Mesendoderm (in vitro differentiated cells): ENCODE data around the gene LNX2.

Experiments used
- DNase-seq: peaks from one replicate; pipeline ENCODE4 v3.0.0; 2013
- H2AK5ac ChIP-seq: 2 replicates; pipeline ENCODE4 v1.6.1; 2013; ENCODE audit warnings: low read length, inconsistent platforms
- H2BK120ac ChIP-seq: 2 replicates; pipeline ENCODE4 v1.6.1; 2013; ENCODE audit warnings: low read depth, mild to moderate bottlenecking, low read length, moderate library complexity, mixed read lengths
- H2BK15ac ChIP-seq: replicated peaks from 2 replicates; pipeline ENCODE4 v1.6.1; 2013; ENCODE audit warnings: low read depth, mild to moderate bottlenecking, moderate library complexity
- H2BK5ac ChIP-seq: 2 replicates; pipeline ENCODE4 v1.6.1; 2013; ENCODE audit warnings: low read length, inconsistent platforms
- H3K18ac ChIP-seq: 2 replicates; pipeline ENCODE4 v1.6.1; 2013; ENCODE audit warnings: mild to moderate bottlenecking, low read length, mixed read lengths
- H3K23ac ChIP-seq: one replicate; pipeline ENCODE4 v1.6.1; 2013; ENCODE audit warnings: low read length
- H3K27ac ChIP-seq: 2 replicates; pipeline ENCODE4 v1.5.1; 2013; ENCODE audit warnings: low read depth, mild to moderate bottlenecking, inconsistent platforms, low read length, moderate library complexity
- H3K27me3 ChIP-seq: 2 replicates; pipeline ENCODE4 v1.6.1; 2013; ENCODE audit warnings: low read length, control low read depth, mild to moderate bottlenecking, inconsistent platforms; ENCODE audit not compliant: insufficient read depth, poor library complexity
- H3K36me3 ChIP-seq: 2 replicates; pipeline ENCODE4 v1.6.1; 2013; ENCODE audit warnings: low read length, inconsistent platforms; ENCODE audit not compliant: control insufficient read depth, insufficient read depth
- H3K4ac ChIP-seq: one replicate; pipeline ENCODE4 v1.6.1; 2013; ENCODE audit warnings: low read depth, mild to moderate bottlenecking, low read length, moderate library complexity
- H3K4me1 ChIP-seq: 2 replicates; pipeline ENCODE4 v1.6.1; 2013; ENCODE audit warnings: low read depth, low read length, inconsistent platforms; ENCODE audit not compliant: control insufficient read depth
- H3K4me2 ChIP-seq: 2 replicates; pipeline ENCODE4 v1.6.1; 2013; ENCODE audit warnings: low read length
- H3K4me3 ChIP-seq: 2 replicates; pipeline ENCODE4 v1.5.1; 2013; ENCODE audit warnings: mild to moderate bottlenecking, low read length
- H3K56ac ChIP-seq: one replicate; pipeline ENCODE4 v1.6.1; 2013; ENCODE audit warnings: low read length
- H3K79me1 ChIP-seq: 2 replicates; pipeline ENCODE4 v1.6.1; 2013; ENCODE audit warnings: low read length, inconsistent platforms
- H3K79me2 ChIP-seq: 2 replicates; pipeline ENCODE4 v1.6.1; 2013; ENCODE audit warnings: mild to moderate bottlenecking, low read length; ENCODE audit not compliant: control insufficient read depth, insufficient read depth
- H3K9ac ChIP-seq: 2 replicates; pipeline ENCODE4 v1.6.1; 2013; ENCODE audit warnings: low read length, inconsistent platforms
- H4K5ac ChIP-seq: one replicate; pipeline ENCODE4 v1.6.1; 2013; ENCODE audit warnings: low read length
- H4K8ac ChIP-seq: one replicate; pipeline ENCODE4 v1.6.1; 2013; ENCODE audit warnings: low read depth, mild to moderate bottlenecking, control low read depth, low read length, moderate library complexity
- WGBS: extraction: QIAGEN DNeasy Blood & Tissue Kit; methylation state at CpG from one replicate; pipeline ENCODE4 v1.1.7; 2013; ENCODE audit warnings: low lambda C conversion rate, missing lambda C conversion rate; ENCODE audit not compliant: insufficient coverage; ENCODE audit errors: extremely low coverage; 5-methylcytosine and 5-hydroxymethylcytosine counted together

Gene LNX2

DNA sequence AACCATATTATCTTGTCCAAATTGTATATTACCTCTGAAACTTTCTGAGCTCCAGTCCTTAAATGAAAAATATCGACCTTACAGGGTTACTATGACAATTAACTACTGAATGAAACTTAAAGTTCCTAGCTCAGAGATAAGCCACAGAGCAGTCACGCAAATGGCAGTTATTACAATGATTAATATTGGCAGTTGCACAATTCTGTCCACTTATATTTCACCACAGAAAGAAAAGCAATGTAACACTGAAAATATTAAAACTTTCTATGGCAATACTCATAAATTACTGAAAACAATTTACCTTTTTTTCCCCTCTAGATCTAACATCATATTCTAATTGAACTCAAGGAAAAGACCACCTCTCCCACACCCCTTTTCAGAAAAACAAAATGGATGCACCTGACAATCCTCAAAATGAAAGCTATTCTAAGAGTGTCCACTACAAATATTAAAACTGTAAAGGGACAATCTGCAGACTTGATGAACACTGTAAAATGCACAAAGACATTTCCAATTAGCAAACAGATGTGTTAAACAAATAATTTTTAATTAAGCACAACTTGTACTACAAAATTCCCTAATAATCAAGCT is 14.6 kb downstream of the LNX2 start:
- Histone ChIP-seq H3K27ac (no peak overlapping the region), H3K4me2 (no peak overlapping the region), H3K9ac (no peak overlapping the region), H3K56ac (no peak overlapping the region), H4K5ac (no peak overlapping the region), H3K4me1 (peaks cover under 1% of the 10 kb centered on the region), H2BK5ac (no peak overlapping the region), H3K79me1 (peaks cover 6% of the 10 kb centered on the region), H3K4ac (no peak overlapping the region), H3K79me2 (peaks cover 21% of the 10 kb centered on the region), H3K36me3 (no peaks in the 10 kb centered on the region), H2BK120ac (no peak overlapping the region), H3K27me3 (no peaks in the 10 kb centered on the region), H3K18ac (no peak overlapping the region), H2AK5ac (no peak overlapping the region), H3K23ac (no peak overlapping the region), H4K8ac (no peak overlapping the region), H2BK15ac (no peak overlapping the region), H3K4me3 (no peak overlapping the region)
- WGBS, result no CpG with 5 or more reads among the region's 2 CpGs
- no peak for DNase-seq

DNA sequence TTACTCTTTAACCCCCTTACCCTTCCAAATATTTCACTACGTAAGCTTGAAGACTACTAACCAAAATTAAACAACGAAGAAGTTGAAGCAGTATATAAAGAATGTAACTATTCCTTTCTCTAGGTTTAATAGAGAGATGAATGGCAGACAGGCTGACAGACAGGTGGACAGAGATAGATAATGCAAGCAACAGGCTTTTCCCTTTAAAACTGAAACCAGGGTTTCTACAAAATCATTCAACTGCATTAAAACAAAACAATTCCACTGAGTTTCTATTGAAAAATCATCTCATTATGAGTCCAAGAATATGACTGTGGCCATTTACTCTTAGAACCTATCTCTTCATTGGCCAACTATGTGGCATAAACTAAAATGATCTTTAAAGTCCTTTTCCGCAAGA is 15.2 kb downstream of the LNX2 start:
- no peak overlapping the region for H2AK5ac ChIP-seq
- DNase-seq, result no peak
- peaks cover 8% of the 10 kb centered on the region for H3K79me1 ChIP-seq
- no peak overlapping the region for H3K27ac ChIP-seq
- H3K18ac ChIP-seq, result no peak overlapping the region
- H3K23ac ChIP-seq, result no peak overlapping the region
- no peak overlapping the region for H3K9ac ChIP-seq
- 100% methylated on average over 1 of the region's 3 CpGs for WGBS
- no peak overlapping the region for H2BK15ac ChIP-seq
- no peak overlapping the region for H4K5ac ChIP-seq
- H3K56ac ChIP-seq, result no peak overlapping the region
- no peak overlapping the region for H2BK5ac ChIP-seq
- H3K4ac ChIP-seq, result no peak overlapping the region
- H2BK120ac ChIP-seq, result no peak overlapping the region
- peaks cover 21% of the 10 kb centered on the region for H3K79me2 ChIP-seq
- no peak overlapping the region for H3K4me3 ChIP-seq
- H3K36me3 ChIP-seq, result no peaks in the 10 kb centered on the region
- no peaks in the 10 kb centered on the region for H3K27me3 ChIP-seq
- peaks cover 5% of the 10 kb centered on the region for H3K4me1 ChIP-seq
- no peak overlapping the region for H3K4me2 ChIP-seq
- no peak overlapping the region for H4K8ac ChIP-seq

DNA sequence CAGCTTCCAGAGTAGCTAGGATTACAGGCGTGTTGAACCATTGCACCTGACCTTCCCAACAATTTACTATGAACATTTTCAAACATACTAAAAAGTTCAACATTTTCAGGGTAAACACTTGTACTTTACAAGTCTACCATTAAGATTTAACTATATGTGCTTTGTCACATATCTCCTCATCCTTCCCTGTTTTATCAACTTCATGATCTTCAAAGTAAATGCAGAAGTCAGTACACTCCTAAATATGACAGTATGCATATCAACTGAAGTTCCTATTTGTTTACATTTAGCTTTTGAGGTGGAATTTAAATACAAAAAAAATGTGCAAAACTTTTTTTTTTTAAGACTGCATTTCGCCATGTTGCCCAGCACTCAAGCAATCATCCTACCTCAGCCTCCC is 18.5 kb downstream of the LNX2 start:
- Histone ChIP-seq H3K4me3 (no peak overlapping the region), H2BK120ac (no peak overlapping the region), H3K79me1 (peaks cover 10% of the 10 kb centered on the region), H4K5ac (no peak overlapping the region), H3K79me2 (peaks cover 13% of the 10 kb centered on the region), H3K4ac (no peak overlapping the region), H3K23ac (no peak overlapping the region), H3K4me1 (peaks cover 6% of the 10 kb centered on the region), H3K36me3 (no peaks in the 10 kb centered on the region), H3K27ac (no peak overlapping the region), H3K4me2 (no peak overlapping the region), H2BK15ac (no peak overlapping the region), H3K56ac (no peak overlapping the region), H2AK5ac (no peak overlapping the region), H3K27me3 (no peaks in the 10 kb centered on the region), H3K18ac (no peak overlapping the region), H3K9ac (no peak overlapping the region), H4K8ac (no peak overlapping the region), H2BK5ac (no peak overlapping the region)
- no peak for DNase-seq
- WGBS, result no CpG with 5 or more reads among the region's 2 CpGs

DNA sequence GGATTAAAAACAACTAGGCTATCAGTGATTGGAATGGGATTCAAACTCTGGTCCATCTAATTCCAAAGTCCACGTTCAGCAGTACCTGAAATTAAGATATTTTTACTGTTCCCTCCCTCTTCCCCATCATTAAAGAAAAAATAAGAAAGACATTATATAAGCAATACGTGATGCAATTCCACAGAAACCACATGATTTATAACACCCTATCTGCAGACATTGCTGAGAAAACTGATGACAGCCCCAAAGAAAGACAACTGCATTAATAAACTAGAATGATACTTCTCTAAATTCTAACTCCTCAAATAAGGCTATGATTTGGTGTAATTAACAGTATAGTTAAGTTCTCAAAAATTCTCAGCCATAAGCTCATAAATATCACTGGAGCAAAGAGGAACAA is 19.1 kb downstream of the LNX2 start:
- Histone ChIP-seq H2BK120ac (no peak overlapping the region), H2BK5ac (no peak overlapping the region), H3K79me1 (peaks cover 10% of the 10 kb centered on the region), H2BK15ac (no peak overlapping the region), H4K5ac (no peak overlapping the region), H3K4me1 (peaks cover 6% of the 10 kb centered on the region), H3K9ac (no peak overlapping the region), H2AK5ac (no peak overlapping the region), H4K8ac (no peak overlapping the region), H3K36me3 (no peaks in the 10 kb centered on the region), H3K27ac (no peak overlapping the region), H3K18ac (no peak overlapping the region), H3K79me2 (peaks cover 11% of the 10 kb centered on the region), H3K4ac (no peak overlapping the region), H3K4me3 (no peak overlapping the region), H3K56ac (no peak overlapping the region), H3K27me3 (no peaks in the 10 kb centered on the region), H3K4me2 (no peak overlapping the region), H3K23ac (no peak overlapping the region)
- WGBS, result no CpG with 5 or more reads among the region's 2 CpGs
- no peak for DNase-seq

DNA sequence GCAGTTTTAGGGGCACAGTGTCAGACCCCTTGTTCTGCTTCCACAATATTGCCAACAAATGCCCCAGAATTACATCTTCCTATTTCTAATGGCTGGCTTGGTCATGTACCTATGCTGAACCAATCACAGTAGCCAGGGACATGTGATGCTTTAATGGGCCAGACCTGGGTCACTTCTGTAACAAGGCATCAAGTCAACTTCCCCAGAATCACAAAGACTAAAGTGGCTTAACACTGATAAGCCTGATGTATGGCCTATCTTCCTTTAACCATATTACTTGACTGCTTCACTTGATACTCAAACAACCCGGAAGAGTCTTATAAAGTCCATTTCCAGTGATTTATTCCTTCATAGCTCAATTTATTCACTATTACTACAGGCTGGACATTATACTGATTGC is 19.6 kb downstream of the LNX2 start:
- Histone ChIP-seq H3K4me2 (no peak overlapping the region), H3K4me3 (no peak overlapping the region), H3K4me1 (peaks cover 8% of the 10 kb centered on the region), H4K5ac (no peak overlapping the region), H2BK15ac (no peak overlapping the region), H2BK120ac (no peak overlapping the region), H3K56ac (no peak overlapping the region), H3K27me3 (no peaks in the 10 kb centered on the region), H3K27ac (no peak overlapping the region), H3K23ac (no peak overlapping the region), H3K36me3 (no peaks in the 10 kb centered on the region), H3K79me1 (peaks cover 12% of the 10 kb centered on the region), H3K4ac (no peak overlapping the region), H4K8ac (no peak overlapping the region), H3K9ac (no peak overlapping the region), H2BK5ac (no peak overlapping the region), H2AK5ac (no peak overlapping the region), H3K79me2 (peaks cover 13% of the 10 kb centered on the region), H3K18ac (no peak overlapping the region)
- DNase-seq, result peak; percentile 59
- WGBS, result no CpG with 5 or more reads among the region's 1 CpG

DNA sequence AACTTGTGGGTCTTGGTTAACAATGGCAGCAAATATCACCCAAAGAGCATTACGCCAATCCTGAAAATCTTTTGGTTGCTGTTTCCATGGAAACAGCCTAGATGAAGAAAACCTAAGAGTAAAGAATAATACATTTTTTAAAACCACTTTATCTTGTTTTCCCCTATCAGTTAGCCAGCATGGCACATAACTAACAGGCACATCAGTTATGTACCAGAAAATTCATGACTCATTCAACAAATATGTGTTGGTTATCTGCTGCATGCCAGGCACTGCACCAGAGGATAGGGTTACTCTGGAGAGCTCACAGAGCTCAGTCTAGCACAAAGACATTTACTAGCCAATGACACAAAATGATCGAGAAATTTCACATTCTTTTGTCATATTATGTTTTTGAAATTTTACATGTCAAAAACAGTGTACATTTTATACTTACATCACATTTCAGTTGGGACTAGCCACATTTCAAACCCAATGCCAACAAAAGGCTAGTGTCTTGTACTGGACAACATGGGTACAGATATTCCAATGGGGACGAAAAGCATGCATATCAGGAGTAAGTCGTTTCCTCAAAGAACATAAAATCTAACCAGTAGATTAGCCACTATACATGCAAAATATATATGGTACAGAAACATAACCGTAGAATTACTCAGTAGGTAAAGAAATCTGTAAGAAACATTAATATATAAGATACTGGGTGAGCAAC is 20.3 kb downstream of the LNX2 start:
- Histone ChIP-seq H3K18ac (no peak overlapping the region), H3K9ac (no peak overlapping the region), H3K79me1 (peaks cover 17% of the 10 kb centered on the region), H4K8ac (no peak overlapping the region), H2AK5ac (no peak overlapping the region), H3K36me3 (no peaks in the 10 kb centered on the region), H3K27me3 (no peaks in the 10 kb centered on the region), H2BK15ac (no peak overlapping the region), H3K4me3 (no peak overlapping the region), H3K56ac (no peak overlapping the region), H4K5ac (no peak overlapping the region), H3K4me1 (peaks cover 12% of the 10 kb centered on the region), H3K23ac (no peak overlapping the region), H2BK120ac (no peak overlapping the region), H3K79me2 (peaks cover 18% of the 10 kb centered on the region), H2BK5ac (no peak overlapping the region), H3K4ac (no peak overlapping the region), H3K27ac (no peak overlapping the region), H3K4me2 (no peak overlapping the region)
- WGBS, result no CpG with 5 or more reads among the region's 5 CpGs
- peak; percentile 84 for DNase-seq
